ACHN (cell line): ENCODE measurements around the gene CRHBP.
"Not testable (repeated sequence)": the region's sequence is repeated elsewhere in the genome, so short reads cannot be mapped to it uniquely, and the experiment has no call there.

Source experiments
- DNase-seq: peaks from one replicate; pipeline ENCODE4 v3.0.0-alpha.2; 2015
- in situ Hi-C: cut with HindIII; loops from 2 replicates; pipeline ENCODE4 v1.10.0; 2017; ENCODE audit warnings: low sequenced_read_pairs, low pct_ligation_motif_present, low pct_unique_long_range_greater_than_20kb

The CRHBP gene

GRCh38 chr5:76953551-76954382, 922 bp downstream of the CRHBP start:
- no peak for DNase-seq

GRCh38 chr5:76954383-76954763, 1.5 kb downstream of the CRHBP start:
- in situ Hi-C loops, result no loop called here
- no peak for DNase-seq

More at GRCh38 chr5:76953551-76954382, 922 bp downstream of the CRHBP start:
- in situ Hi-C loops, result no loop called here

GRCh38 chr5:76956033-76956432, 3.2 kb downstream of the CRHBP start:
- DNase-seq, result no peak
- in situ Hi-C loops, result no loop called here

GRCh38 chr5:76958991-76959767, 6.3 kb downstream of the CRHBP start:
- DNase-seq, result peak; percentile 32
- in situ Hi-C loops, result no loop called here

- in situ Hi-C loops, result no loop called here
- DNase-seq, result peak; percentile 1
Observed at GRCh38 chr5:76960004-76960625, 7.3 kb downstream of the CRHBP start.

GRCh38 chr5:76964060-76964459, 11.2 kb downstream of the CRHBP start:
- no peak for DNase-seq
- in situ Hi-C loops, result no loop called here

- no peak for DNase-seq
- in situ Hi-C loops, result no loop called here
Observed at GRCh38 chr5:76971511-76971910, 18.7 kb downstream of the CRHBP start.

GRCh38 chr5:76972689-76973088, 19.8 kb downstream of the CRHBP start:
- in situ Hi-C loops, result no loop called here
- DNase-seq, result no peak

- in situ Hi-C loops, result no loop called here
Observed at GRCh38 chr5:76974785-76975184, 21.9 kb downstream of the CRHBP start.

GRCh38 chr5:76978869-76979268, 26.0 kb downstream of the CRHBP start:
- in situ Hi-C loops, result no loop called here
- no peak for DNase-seq

More at GRCh38 chr5:76974785-76975184, 21.9 kb downstream of the CRHBP start:
- no peak for DNase-seq

GRCh38 chr5:76980518-76981144, 27.8 kb downstream of the CRHBP start:
- in situ Hi-C loops, result no loop called here
- DNase-seq, result no peak

GRCh38 chr5:76982450-76982849, 29.6 kb downstream of the CRHBP start:
- DNase-seq, result no peak
- in situ Hi-C loops, result no loop called here

GRCh38 chr5:76983468-76983867, 30.6 kb downstream of the CRHBP start:
- in situ Hi-C loops, result no loop called here
- no peak for DNase-seq

GRCh38 chr5:76986825-76987526, 34.1 kb downstream of the CRHBP start:
- in situ Hi-C loops, result no loop called here
- no peak for DNase-seq

GRCh38 chr5:76990899-76991459, 38.1 kb downstream of the CRHBP start:
- no peak for DNase-seq
- in situ Hi-C loops, result no loop called here

GRCh38 chr5:76993436-76993835, 40.6 kb downstream of the CRHBP start:
- in situ Hi-C loops, DNase-seq: not testable (repeated sequence)

GRCh38 chr5:76994337-76994736, 41.5 kb downstream of the CRHBP start:
- in situ Hi-C loops, result no loop called here
- DNase-seq, result no peak

GRCh38 chr5:76998251-76998650, 45.4 kb downstream of the CRHBP start:
- in situ Hi-C loops, DNase-seq: not testable (repeated sequence)
